ENCODE measurements around the gene FUT1. TPM values are rescaled to one million over a fixed set of nuclear protein-coding genes. Genes with fewer than 3 reads are reported as not detected.
"Not testable (repeated sequence)": the region's sequence is repeated elsewhere in the genome, so short reads cannot be mapped to it uniquely, and the experiment has no call there.

FUT1 gene
- total RNA-seq, 1 experiment from 2014 or later = 6.3 TPM

DNA sequence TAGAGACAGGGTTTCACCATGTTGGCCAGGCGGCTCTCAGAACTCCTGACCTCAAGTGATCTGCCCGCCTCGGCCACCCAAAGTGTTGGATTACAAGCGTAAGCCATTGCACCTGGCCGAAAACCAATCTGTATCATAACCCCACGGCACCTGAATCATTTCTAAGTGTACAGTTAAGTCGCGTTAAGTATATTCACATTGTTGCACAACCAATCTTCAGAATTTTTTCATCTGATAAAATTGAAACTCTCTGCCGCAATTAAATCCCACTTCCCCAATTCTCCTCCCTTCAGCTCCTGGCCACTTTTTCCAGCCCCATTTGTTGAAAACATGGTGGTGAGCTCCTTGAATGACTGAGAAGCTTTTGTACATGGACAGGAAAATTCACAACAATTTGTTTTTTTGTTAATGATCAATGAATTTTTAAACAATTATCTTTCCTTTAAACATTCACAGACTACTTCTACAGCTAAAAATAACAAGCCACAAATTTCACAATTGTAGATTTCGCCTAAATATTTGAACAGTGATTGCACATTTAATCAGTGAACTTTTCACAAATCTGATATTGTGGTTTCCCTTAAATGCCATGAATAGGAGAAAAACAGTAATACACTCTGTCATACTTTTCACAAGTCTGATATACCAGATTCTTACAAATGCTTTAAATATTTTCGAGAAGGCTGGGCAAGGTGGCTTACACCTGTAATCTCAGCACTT is 16.7 kb upstream of the FUT1 start:
- DNase-seq (ENCODE audit: low spot score) = no peak

DNA sequence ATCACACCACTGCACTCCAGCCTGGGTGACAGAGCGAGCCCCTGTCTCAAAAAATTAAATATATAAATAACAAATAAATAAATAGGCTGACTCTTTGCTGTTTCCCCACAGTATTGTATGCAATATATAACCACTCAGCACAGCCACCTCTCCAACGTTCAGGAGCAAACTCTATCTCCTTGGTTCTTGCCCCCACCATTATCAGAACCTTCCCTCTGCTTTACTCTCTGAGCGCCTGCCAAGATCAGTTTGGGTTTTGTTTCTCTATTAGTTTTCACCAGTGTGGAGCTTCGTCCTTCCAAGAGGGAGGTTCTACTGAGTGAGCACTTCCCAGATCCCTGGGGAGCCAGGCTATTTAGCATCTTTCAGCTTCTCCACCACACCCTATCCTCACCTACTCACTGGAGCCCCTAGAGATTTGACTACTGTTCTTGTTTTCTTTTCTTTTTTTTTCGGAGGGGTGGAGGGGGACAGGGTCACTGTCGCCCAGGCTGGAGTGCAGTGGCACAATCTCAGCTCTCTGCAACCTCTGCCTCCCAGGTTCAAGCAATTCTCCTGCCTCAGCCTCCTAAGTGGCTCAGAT is 15.8 kb upstream of the FUT1 start:
- DNase-seq (ENCODE audit: low spot score) = not testable (repeated sequence)

GRCh38 chr19:48765816-48766215 is 13.4 kb upstream of the FUT1 start:
- not testable (repeated sequence) for DNase-seq (ENCODE audit: low spot score)

- no peak for DNase-seq (ENCODE audit: low spot score)
Observed at GRCh38 chr19:48760504-48761205, 8.2 kb upstream of the FUT1 start.

- no peak for DNase-seq (ENCODE audit: low spot score)
Observed at GRCh38 chr19:48757741-48758144, 5.3 kb upstream of the FUT1 start.

DNA sequence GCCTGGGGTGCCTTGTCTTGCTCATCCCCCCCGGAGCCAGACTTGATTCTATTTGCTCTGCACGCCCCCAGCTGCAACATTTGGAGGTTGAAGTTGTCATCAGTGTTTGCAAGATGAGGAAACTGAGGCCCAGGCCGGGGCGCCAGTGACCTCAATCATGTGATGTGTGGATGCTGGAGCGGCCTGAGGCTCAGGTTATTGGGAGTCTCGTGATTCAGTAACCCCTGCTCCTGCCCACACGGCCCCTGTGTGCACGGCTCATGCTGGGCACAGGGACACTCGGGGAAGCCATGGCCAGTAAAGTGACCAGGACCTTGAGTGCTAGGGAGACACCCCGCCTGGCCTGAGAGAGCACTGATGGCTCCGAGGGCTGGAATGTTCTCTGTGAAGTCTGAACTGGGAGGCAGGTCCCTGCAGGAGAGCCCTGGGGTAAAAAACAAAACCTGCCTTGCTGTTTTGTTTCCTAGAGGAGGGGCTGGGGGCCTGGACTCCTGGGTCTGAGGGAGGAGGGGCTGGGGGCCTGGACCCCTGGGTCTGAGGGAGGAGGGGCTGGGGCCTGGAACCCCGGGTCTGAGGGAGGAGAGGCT is 4.7 kb upstream of the FUT1 start:
- no peak for DNase-seq (ENCODE audit: low spot score)

DNA sequence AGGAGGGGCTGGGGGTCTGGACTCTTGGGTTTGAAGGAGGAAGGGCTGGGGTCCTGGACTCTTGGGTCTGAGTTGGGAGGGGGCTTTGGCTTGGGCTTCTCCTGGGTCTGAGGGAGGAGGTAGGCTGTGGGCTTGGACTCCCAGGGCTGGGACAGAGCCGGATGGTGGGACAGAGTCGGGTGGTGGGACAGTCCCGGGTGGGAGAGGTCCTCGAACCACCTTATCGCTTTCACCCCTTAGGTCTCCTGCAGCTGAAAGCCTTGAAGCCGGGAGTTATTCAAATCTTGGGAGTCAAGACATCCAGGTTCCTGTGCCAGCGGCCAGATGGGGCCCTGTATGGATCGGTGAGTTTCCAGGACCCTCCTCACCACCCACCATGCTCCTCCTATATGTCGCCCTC is 4.2 kb upstream of the FUT1 start:
- DNase-seq (ENCODE audit: low spot score) = no peak

GRCh38 chr19:48756212-48756611 is 3.8 kb upstream of the FUT1 start:
- DNase-seq (ENCODE audit: low spot score) = no peak

DNA sequence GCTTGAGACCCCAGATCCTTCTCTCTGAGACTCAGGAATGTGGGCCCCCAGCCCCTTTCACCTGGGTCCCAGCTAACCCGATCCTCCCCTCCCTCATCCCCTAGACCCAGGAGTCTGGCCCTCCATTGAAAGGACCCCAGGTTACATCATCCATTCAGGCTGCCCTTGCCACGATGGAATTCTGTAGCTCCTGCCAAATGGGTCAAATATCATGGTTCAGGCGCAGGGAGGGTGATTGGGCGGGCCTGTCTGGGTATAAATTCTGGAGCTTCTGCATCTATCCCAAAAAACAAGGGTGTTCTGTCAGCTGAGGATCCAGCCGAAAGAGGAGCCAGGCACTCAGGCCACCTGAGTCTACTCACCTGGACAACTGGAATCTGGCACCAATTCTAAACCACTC is 3.3 kb upstream of the FUT1 start:
- no peak for DNase-seq (ENCODE audit: low spot score)

GRCh38 chr19:48755084-48755641 is 2.7 kb upstream of the FUT1 start, which contains the start of gene FGF21:
Gene FGF21 (plus strand): TSS chr19:48755524. CDS start chr19:48756237, 713 bp downstream.
- DNase-seq (ENCODE audit: low spot score) = no peak

- DNase-seq (ENCODE audit: low spot score) = no peak
Observed at GRCh38 chr19:48751845-48752495, 471 bp downstream of the FUT1 start.

GRCh38 chr19:48750771-48751504 is 1.5 kb downstream of the FUT1 start:
- no peak for DNase-seq (ENCODE audit: low spot score)

DNA sequence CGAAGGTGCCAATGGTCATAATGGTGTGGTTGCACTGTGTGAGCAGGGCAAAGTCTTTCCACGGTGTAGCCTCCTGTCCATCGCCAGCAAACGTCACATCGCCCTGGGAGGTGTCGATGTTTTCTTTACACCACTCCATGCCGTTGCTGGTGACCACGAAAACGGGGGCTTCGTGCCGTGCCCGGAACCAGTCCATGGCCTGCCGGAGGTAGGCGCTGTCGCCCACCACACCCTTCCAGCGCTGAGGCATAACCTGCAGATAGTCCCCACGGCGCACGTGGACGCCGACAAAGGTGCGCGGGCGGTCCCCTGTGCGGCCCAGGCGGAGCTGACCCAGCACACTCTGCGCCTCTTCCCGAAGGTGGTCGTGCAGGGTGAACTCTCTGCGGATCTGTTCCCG is 2.1 kb downstream of the FUT1 start:
- no peak for DNase-seq (ENCODE audit: low spot score)

DNA sequence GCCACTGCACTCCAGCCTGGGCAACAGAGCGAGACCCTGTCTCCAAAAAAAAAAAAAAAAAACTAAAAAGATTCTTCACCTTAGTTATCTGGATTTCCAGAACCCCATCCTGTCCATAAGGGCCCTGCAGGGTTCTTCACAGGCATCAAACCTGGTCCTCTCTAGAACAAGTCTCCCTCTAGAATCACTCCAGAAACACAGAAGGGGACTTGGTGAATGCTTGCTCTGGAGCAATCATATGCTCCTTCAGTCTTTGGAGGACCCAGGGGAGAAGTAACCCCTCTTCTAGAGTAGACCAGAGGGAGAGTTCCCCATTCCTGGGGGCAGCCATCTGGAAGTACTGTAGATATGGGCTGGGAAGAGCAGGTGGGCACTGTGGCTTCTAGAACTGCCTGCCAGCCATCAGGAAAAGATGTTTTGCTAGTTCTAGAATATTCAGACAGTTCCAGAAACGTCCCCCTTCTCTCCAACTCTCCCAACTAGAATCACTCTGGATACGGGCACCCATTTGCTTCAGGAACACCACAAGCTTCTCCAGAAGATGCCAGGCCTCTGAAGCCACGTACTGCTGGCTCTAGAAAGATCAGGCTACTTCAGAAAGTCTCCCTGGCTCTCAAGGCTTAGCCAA is 2.8 kb downstream of the FUT1 start:
- no peak for DNase-seq (ENCODE audit: low spot score)

DNA sequence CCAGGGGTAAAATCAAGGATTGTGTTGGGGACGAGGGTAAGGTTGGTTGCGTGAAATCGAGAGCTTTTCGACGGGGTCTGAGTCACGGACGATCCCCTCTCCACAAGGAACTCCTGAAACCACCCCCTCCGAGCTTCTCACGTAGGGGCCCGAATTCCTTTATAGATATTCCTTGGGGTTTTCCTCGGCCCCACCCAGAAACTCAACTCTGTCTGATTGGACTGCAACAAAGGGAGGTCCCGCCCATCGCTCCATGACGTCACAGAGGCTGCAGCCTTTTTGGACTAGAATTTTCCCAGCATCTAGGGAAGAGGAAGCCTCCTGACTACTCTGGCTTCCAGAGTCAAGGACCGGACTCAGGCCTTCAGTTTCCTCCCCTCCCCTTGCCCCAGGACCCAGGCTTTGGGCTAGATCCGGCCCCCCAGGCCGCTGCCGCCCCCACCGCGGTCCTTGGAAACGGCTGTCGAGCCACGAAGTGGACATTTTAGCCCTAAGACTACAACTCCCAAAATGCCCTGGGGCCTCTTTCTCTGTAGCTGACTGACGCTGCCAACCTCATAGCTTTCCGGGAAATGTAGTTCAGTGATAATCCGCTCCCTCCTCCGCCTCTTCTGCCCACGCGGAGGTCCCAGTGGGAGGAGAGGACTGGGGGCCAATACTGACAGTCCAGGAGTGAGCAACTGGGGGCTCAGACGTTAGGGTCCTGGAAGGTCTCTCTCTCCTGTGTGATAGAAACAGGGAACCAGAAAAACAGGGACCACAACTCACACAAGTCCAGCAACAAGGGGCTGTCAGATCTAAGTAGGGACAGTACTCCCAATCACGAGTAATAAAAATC is 5.5 kb downstream of the FUT1 start, which contains the start of gene IZUMO1:
Gene IZUMO1, minus strand, starts transcription at position 172 of the 838 bp plus-strand sequence. CDS start 1,050 bp downstream, outside the sequence.
- DNase-seq (ENCODE audit: low spot score) = no peak

DNA sequence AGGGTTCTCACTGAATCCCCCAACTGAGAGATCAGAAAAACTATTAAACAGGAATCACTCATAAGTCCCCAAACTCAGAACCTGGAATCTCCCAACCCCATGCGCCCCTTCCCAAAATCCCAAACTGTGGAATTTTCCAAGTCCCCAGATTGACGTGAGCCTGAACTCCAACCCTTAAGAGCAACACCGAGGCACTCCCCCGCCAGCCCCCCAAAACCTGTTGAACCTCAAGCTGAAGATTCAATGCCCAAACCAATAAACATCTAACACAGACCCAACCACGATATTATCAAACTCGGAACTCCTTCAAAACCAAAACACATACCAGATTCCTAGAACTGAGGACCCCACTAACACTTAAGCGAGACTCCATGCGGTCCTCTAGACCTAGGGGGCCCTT is 6.3 kb downstream of the FUT1 start:
- DNase-seq (ENCODE audit: low spot score) = no peak

DNA sequence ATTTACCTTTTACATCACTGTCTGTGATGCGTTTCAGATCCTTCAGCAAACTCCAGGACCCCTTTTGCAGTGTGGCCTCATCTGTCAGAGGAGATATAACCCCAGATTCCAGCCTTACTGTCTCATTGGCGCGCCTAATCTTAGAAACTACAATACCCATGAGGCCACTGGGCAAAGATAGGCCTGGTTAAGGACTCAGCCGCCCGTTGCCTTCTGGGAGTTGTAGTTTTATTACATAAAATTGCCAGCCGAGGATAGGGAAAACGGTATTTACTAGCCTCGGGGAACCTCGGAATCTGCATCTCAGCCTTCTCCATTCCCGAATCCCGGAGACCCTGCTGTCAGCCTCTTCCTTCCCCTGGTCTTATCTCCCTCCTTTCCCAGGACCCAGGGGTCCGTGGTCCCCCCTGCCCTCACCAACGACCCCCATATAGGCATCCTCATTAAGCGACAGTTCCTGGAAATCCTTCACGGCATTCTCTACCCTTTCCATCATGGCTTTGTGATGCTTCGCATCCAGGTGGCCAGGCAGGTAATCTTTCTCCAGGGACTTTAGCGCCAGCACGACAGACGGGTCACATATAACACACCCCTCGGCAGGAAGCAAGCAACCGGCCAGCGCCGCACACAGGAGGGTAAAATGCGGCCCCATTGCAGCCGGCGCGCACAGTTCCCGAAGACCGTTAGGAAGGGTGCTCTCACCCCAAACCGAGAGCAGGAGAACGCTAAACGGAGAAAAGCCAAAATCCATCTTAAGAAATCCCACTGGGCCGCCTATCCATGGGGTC is 7.0 kb downstream of the FUT1 start:
- peak; percentile 84 for DNase-seq (ENCODE audit: low spot score)

- no peak for DNase-seq (ENCODE audit: low spot score)
Observed at GRCh38 chr19:48742096-48742495, 10.3 kb downstream of the FUT1 start.
